Astrocyte of the cerebellum (primary cell): ENCODE data around the gene ABHD2.

Experiments used
- DNase-seq: peaks from one replicate; pipeline ENCODE4 v3.0.0-alpha.2; 2011; ENCODE audit warnings: low read depth
- H3K4me3 ChIP-seq: 2 replicates; pipeline ENCODE4 v1.5.1; 2011; ENCODE audit warnings: mild to moderate bottlenecking, low read depth, low read length, moderate library complexity
- in situ Hi-C: cut with HindIII; loops from 2 replicates; pipeline ENCODE4 v1.10.0; 2017; ENCODE audit warnings: low sequenced_read_pairs
- TF ChIP-seq, protein P1 (sequence below): IDR thresholded peaks from 2 replicates; pipeline ENCODE4 v1.5.1; 2012; ENCODE audit warnings: low read length, low read depth, moderate library complexity, mild to moderate bottlenecking; ENCODE audit errors: missing control alignments

The ABHD2 gene

DNA sequence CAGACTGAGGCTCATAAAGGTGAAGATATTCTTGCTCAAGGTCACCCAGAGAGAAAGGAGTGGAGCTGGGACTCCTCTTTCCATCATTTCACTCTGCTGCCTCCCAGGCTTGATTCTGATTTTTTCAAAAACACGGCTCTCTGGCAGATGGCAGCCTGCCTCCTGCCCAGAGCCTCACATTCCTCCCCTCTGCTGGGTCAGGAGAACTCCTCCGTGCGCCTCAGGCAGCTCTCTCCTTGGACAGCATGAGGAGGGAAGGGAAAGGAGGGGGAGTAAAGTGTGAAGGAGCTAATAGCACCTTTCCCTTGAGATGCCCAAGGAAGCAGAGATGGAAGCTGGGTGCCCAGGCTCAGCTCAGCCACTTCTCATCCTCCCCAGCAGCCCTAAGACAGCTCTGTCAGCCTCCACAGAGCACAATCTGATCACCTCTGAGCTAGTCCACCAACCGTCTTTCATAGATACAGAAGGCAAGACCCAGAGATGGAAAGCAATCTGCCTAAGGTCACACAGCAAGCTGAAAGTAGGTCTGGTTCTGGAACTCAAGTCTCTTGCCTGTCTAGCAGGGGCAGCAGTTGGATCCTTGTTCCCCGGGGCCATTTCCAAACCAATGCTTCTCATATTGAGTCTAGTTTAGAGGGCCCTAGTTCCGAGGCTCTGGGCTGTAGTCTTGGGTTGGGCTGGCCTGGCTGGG, 129.6 kb downstream of the ABHD2 start:
- no peak overlapping the region for H3K4me3 ChIP-seq
- TF ChIP-seq, protein P1, sequence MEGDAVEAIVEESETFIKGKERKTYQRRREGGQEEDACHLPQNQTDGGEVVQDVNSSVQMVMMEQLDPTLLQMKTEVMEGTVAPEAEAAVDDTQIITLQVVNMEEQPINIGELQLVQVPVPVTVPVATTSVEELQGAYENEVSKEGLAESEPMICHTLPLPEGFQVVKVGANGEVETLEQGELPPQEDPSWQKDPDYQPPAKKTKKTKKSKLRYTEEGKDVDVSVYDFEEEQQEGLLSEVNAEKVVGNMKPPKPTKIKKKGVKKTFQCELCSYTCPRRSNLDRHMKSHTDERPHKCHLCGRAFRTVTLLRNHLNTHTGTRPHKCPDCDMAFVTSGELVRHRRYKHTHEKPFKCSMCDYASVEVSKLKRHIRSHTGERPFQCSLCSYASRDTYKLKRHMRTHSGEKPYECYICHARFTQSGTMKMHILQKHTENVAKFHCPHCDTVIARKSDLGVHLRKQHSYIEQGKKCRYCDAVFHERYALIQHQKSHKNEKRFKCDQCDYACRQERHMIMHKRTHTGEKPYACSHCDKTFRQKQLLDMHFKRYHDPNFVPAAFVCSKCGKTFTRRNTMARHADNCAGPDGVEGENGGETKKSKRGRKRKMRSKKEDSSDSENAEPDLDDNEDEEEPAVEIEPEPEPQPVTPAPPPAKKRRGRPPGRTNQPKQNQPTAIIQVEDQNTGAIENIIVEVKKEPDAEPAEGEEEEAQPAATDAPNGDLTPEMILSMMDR: no peak
- in situ Hi-C loops: loop anchor here (5.0 kb wide), 1 partner anchor 74 kb away; no protein-coding TSS in a partner anchor
- DNase-seq: no peak

DNA sequence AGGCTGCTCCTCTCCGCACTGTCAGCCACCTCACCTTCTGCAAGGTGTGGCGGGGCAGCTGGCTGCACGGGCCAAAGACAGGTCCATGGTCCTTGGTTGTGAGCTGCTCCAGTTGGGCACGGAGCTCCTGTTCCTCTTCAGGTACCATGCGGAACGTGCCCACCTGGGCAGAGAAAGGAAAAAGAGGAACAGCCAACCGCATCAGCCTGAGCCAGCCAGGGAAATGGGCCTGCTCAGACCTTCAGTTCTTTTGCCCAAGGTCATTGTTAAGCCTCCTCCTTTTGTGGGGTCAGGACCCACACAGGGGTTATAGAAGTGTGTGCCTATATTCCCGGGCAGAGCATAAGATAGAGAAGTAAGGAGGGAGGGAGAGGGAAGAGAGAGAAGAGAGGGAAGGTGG, 130.3 kb downstream of the ABHD2 start:
- in situ Hi-C loops: loop anchor here (5.0 kb wide), 1 partner anchor 74 kb away; no protein-coding TSS in a partner anchor
- TF ChIP-seq, protein P1: no peak
- DNase-seq: no peak
- no peak overlapping the region for H3K4me3 ChIP-seq

DNA sequence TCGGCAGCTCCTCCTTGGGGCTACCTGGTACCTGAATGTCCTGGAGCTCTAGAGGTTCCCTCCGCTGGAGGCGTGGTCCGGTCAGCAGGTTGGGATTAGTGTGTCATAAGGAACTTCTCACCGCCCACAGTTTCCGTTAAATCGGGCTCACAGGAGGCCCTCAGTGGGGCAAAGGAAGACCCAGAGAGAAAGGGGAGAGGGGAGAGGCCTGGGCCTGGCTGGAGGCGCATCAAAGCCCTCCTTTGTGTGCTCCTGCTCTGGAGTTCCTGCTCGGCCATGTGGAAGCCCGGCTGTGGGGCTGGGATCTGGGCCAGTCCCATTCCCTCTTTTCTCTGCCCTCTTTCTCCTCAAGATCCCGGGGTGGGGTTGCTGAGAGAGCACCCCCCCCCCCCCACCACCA, 133.3 kb downstream of the ABHD2 start, which contains the start of gene RLBP1:
RLBP1 (minus strand) TSS at position 37 of the 400 bp plus-strand sequence. CDS start 2,604 bp downstream, outside the sequence.
- TF ChIP-seq, protein P1: no peak
- H3K4me3 ChIP-seq: no peak within 1 kb of the TSS
- in situ Hi-C loops: no loop called here
- no peak for DNase-seq

DNA sequence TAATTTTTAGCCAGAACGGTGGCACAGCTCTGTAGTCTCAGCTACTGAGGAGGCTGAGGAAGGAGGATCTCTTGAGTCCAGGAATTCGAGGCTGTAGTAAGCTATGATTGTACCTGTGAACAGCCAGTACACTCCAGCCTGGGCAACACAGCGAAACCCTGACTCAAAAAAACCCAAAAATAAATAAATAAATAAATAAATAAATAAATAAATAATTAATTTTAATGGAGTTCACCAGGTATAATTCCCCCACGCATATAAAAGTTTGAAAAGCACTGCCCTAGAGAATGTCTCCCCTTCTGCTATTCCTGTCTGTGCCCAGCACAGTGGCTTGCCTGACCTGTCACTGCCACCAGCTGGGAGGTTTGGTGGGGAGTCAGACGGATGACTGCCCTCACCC, 137.3 kb downstream of the ABHD2 start:
- in situ Hi-C loops: no loop called here
- TF ChIP-seq, protein P1: no peak

DNA sequence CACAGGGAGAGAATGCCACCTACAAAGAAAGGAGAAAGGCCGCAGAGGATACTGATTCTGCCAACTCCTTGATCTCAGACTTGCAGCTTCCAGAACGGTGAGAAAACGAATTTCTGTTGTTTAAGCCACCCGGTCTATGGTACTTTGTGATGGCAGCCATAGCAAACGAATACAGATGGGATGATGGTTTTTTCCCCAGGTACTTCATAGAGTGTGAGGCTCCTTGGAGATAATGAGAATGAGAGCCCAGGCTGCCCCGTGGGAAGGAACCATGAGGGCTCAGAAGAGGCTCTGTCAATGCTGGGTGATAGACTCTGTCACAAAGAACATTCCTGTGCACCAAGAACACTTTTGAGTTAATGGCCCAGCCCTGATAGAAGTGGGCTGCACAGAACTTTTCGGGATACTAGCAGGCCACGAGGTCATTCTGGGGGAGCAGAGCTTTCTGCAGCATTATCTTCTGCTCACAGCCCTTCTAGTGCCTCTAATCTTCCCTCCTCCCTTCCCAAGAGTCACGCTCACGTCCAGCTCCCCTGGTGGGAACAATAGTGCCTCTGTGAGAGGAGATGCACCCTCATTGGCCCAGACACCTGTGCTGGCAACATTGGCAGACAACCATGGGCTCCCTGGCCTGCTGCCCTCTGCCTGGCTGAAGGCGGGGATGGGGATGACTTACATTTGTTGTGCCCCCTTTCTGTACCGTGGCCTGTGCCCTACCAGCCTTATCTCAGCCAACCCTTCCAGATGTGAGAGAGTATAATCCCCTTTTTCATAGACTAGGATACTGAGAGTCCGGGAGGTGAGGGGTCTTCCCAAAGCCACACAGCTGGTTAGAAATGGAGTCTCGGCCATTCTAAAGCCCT, 138.3 kb downstream of the ABHD2 start:
- no peak for DNase-seq
- no peak overlapping the region for H3K4me3 ChIP-seq
- in situ Hi-C loops: no loop called here
- TF ChIP-seq, protein P1: no peak

More for the DNA sequence above, 137.3 kb downstream of the ABHD2 start:
- H3K4me3 ChIP-seq: no peak overlapping the region
- DNase-seq: no peak

DNA sequence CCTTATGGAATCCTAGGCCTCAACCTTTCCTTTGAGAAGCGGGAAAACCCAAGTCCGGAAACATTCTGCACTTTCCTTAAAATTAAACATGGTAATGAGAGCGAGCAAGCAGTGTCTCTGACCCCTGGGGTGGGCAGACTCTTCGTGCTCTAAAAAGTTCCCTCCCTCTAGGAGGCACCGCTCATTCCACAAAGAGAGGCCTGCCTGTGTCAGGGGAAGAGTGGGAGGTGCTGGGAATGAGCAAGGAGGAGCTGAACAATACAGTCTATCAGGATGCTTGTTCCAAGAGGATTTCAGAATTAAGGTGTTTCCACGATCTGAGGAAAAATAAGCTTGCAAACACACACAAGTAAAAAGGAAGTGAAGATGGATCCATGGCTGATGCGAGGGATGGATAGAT, 139.2 kb downstream of the ABHD2 start:
- DNase-seq: no peak
- H3K4me3 ChIP-seq: no peak overlapping the region
- in situ Hi-C loops: no loop called here
- TF ChIP-seq, protein P1: no peak
